OCI-LY3 (cell line): ENCODE data around the gene ADAMTS19.

Experiments used
- CTCF ChIP-seq: fragments of 200-600, 300-600 bp; sonication (generic); IDR thresholded peaks from 2 replicates; pipeline ENCODE4 v1.5.1; 2014; ENCODE audit warnings: antibody characterized with exemption, low read length, low read depth
- EZH2phosphoT487 ChIP-seq: fragments of 200-600 bp; shearing (Covaris generic); IDR thresholded peaks from 2 replicates; pipeline ENCODE4 v1.6.1; 2018; ENCODE audit warnings: antibody characterized with exemption, mixed run types, low read depth

DNA sequence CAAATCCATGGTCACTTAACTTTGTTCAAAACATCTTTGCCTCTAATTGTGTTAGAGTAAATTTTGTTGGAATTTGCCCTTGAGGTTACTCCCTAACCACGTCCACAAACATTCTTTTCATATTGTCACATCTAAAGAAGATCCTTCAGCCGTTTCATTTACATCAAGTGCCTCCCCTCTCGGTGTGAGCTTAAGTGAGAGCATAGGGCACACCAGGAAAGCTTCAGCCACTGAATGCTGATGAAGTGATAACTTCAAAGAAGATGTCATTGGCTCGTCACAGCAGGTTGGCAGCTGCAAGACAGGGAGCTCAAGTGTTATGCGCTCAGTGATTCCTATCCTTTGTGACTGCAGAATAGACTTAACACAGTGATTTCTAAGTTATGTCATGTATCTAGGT is 49.6 kb upstream of the ADAMTS19 start:
- TF ChIP-seq CTCF (no peak), EZH2phosphoT487 (no peak)
